HepG2 (cell line): ENCODE data around the gene ARL5B. TPM values are rescaled to one million over a fixed set of nuclear protein-coding genes. Genes with fewer than 3 reads are reported as not detected.
A peak's percentile ranks its signal among the peaks of the same experiment; 100 is the strongest.

Experiments
- CHD4 ChIP-seq: fragments of 200-600 bp; sonication (generic); IDR thresholded peaks from 2 replicates; pipeline ENCODE4 v1.7.0; 2017; ENCODE audit warnings: mild to moderate bottlenecking, low read length, borderline replicate concordance
- DDIT3 ChIP-seq: sonication (generic); formaldehyde crosslinking; IDR thresholded peaks from 2 replicates; pipeline ENCODE4 v1.4.0; 2020; ENCODE audit warnings: mild to moderate bottlenecking, missing genetic modification reagents
- GZF1 ChIP-seq: sonication (generic); formaldehyde crosslinking; IDR thresholded peaks from 2 replicates; pipeline ENCODE4 v1.5.1; 2020; ENCODE audit warnings: mild to moderate bottlenecking, missing genetic modification reagents
- IRX3 ChIP-seq: sonication (generic); formaldehyde crosslinking; IDR thresholded peaks from 2 replicates; pipeline ENCODE4 v1.8.1; 2023; ENCODE audit warnings: mild to moderate bottlenecking, low read depth, missing genetic modification reagents, borderline replicate concordance
- MLLT10 ChIP-seq: sonication (generic); formaldehyde crosslinking; IDR thresholded peaks from 2 replicates; pipeline ENCODE4 v1.4.0; 2020; ENCODE audit warnings: missing genetic modification reagents
- MYC ChIP-seq: sonication (generic); formaldehyde crosslinking; IDR thresholded peaks from 2 replicates; pipeline ENCODE4 v1.9.0; 2021; ENCODE audit warnings: missing genetic modification reagents, borderline replicate concordance
- NFIC ChIP-seq: IDR thresholded peaks from 2 replicates; pipeline ENCODE4 v1.6.1; 2012; ENCODE audit warnings: mild to moderate bottlenecking, low read length, inconsistent platforms
- REL ChIP-seq: sonication (generic); formaldehyde crosslinking; conservative IDR thresholded peaks from 2 replicates; pipeline ENCODE4 v1.8.0; 2022; ENCODE audit warnings: mild to moderate bottlenecking, missing genetic modification reagents, moderate library complexity
- RXRB ChIP-seq: IDR thresholded peaks from 2 replicates; pipeline ENCODE4 v1.6.1; 2016; ENCODE audit warnings: borderline replicate concordance, missing genetic modification reagents, missing compliant biosample characterization
- SMC3 ChIP-seq: IDR thresholded peaks from 2 replicates; pipeline ENCODE4 v1.6.1; 2011; ENCODE audit warnings: low read length, improper control_type of control experiment
- TBL1XR1 ChIP-seq: fragments of 150-350 bp; IDR thresholded peaks from 2 replicates; pipeline ENCODE4 v1.6.1; 2014; ENCODE audit warnings: borderline replicate concordance, low read length; ENCODE audit not compliant: partially characterized antibody
- TBX2 ChIP-seq: sonication (generic); formaldehyde crosslinking; IDR thresholded peaks from 2 replicates; pipeline ENCODE4 v1.5.0; 2020; ENCODE audit warnings: missing genetic modification reagents, mild to moderate bottlenecking, borderline replicate concordance
- ZNF160 ChIP-seq: sonication (generic); formaldehyde crosslinking; IDR thresholded peaks from 2 replicates; pipeline ENCODE4 v1.8.0; 2022; ENCODE audit warnings: mild to moderate bottlenecking, inconsistent platforms, missing genetic modification reagents
- ZNF609 ChIP-seq: sonication (generic); formaldehyde crosslinking; IDR thresholded peaks from 2 replicates; pipeline ENCODE4 v1.4.0; 2020; ENCODE audit warnings: mild to moderate bottlenecking, missing genetic modification reagents, borderline replicate concordance
- ZNF629 ChIP-seq: sonication (generic); formaldehyde crosslinking; conservative IDR thresholded peaks from 2 replicates; pipeline ENCODE4 v1.5.0; 2020; ENCODE audit warnings: missing genetic modification reagents
- ZNF749 ChIP-seq: sonication (generic); formaldehyde crosslinking; IDR thresholded peaks from 2 replicates; pipeline ENCODE4 v1.8.0; 2022; ENCODE audit warnings: mild to moderate bottlenecking, missing genetic modification reagents, moderate library complexity, borderline replicate concordance
- ZNF773 ChIP-seq: sonication (generic); formaldehyde crosslinking; IDR thresholded peaks from 2 replicates; pipeline ENCODE4 v1.4.0; 2020; ENCODE audit warnings: missing genetic modification reagents, borderline replicate concordance
- polyA plus RNA-seq, 8 experiments: library from polyadenylated mRNA; depleted of rRNA in 3 of 8; stranded (reverse) in 7 of 8; unstranded in 1 of 8; fragments of >200 nt; fragmentation: Illumina TruSeq in 4 of 8; extraction: Trizol in 4 of 8; gene quantifications; 2 replicates each; pipeline versions ENCODE4 v1.2.1 to v1.2.3, GENCODE V29; 2011 to 2016; ENCODE audit warnings: low read depth in 4 of 8, missing spikeins in 1 of 8, mixed read lengths in 1 of 8; ENCODE audit not compliant: insufficient read depth in 1 of 8
- total RNA-seq, 5 experiments: library from RNA; depleted of rRNA; stranded (reverse); fragments of >200 nt; fragmentation: Illumina TruSeq; extraction: Trizol; gene quantifications; 2 replicates each; pipeline ENCODE4 v1.2.3, GENCODE V29; 2016; ENCODE audit warnings: low read depth in 1 of 5
- TF ChIP-seq, protein P1 (sequence below): sonication (generic); formaldehyde crosslinking; IDR thresholded peaks from 2 replicates; pipeline ENCODE4 v1.5.0; 2020; ENCODE audit warnings: mild to moderate bottlenecking, missing genetic modification reagents

Gene ARL5B
- total and polyA plus RNA-seq, 2 of the 13 experiments (the other 11 are each of a cell fraction or from before 2014, with no cell fraction given): 26.6 to 32.7 TPM

DNA sequence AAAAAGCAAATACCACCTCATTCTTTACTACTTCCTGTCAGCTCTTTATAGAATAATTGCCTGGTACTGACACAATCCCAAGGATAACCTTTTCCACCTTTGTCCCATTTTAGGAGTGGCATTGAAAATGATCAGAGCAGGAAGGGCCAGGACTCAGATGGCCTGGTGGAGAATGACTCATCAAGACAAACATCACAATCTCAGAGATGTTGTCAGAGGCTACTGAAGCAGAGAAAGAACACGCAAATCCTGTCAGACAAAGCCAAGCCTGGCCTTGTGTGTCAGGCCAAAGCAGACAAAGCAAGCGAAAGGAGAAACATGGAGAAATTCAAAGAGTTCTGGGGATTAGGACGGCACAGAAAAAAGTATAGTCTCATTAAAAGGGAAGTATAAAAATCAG is 48.7 kb upstream of the ARL5B start (continued):
- peak; percentile 82 for TF ChIP-seq NFIC
- no peak for TF ChIP-seq GZF1 (CRISPR knock-in tag)
- TF ChIP-seq RXRB (CRISPR knock-in tag): peak; percentile 98
- TF ChIP-seq ZNF629: no peak
- TF ChIP-seq ZNF773 (CRISPR knock-in tag): no peak
- TF ChIP-seq MYC (CRISPR knock-in tag): no peak
- no peak for TF ChIP-seq ZNF749
- TF ChIP-seq MLLT10 (CRISPR knock-in tag): no peak
- TF ChIP-seq IRX3 (CRISPR knock-in tag): no peak
- no peak for TF ChIP-seq TBL1XR1
- TF ChIP-seq REL (CRISPR knock-in tag): no peak
- no peak for TF ChIP-seq SMC3
- no peak for TF ChIP-seq CHD4
- TF ChIP-seq, protein P1, sequence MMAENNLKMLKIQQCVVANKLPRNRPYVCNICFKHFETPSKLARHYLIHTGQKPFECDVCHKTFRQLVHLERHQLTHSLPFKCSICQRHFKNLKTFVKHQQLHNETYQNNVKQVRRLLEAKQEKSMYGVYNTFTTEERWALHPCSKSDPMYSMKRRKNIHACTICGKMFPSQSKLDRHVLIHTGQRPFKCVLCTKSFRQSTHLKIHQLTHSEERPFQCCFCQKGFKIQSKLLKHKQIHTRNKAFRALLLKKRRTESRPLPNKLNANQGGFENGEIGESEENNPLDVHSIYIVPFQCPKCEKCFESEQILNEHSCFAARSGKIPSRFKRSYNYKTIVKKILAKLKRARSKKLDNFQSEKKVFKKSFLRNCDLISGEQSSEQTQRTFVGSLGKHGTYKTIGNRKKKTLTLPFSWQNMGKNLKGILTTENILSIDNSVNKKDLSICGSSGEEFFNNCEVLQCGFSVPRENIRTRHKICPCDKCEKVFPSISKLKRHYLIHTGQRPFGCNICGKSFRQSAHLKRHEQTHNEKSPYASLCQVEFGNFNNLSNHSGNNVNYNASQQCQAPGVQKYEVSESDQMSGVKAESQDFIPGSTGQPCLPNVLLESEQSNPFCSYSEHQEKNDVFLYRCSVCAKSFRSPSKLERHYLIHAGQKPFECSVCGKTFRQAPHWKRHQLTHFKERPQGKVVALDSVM (CRISPR knock-in tag): no peak
- peak; percentile 88 for TF ChIP-seq TBX2 (CRISPR knock-in tag)
- TF ChIP-seq ZNF160: no peak
- peak; percentile 77; the same call in 1 of the 2 replicates for TF ChIP-seq ZNF609 (CRISPR knock-in tag)
- TF ChIP-seq DDIT3 (CRISPR knock-in tag): no peak; the same call in 1 of the 2 replicates
